Spleen (tissue), 7 donors: ENCODE data around the gene ATP9A.

Experiments used
- POLR2A ChIP-seq, 3 donors: fragments of 450-650 bp; IDR thresholded peaks; one replicate each; pipeline ENCODE4 v1.5.1; 2017; ENCODE audit warnings: antibody characterized with exemption in 3 of 3, mild to moderate bottlenecking in 1 of 3
- POLR2AphosphoS5 ChIP-seq, 3 donors: sonication (generic); formaldehyde crosslinking; IDR thresholded peaks; one replicate each; pipeline ENCODE4 v1.5.1; 2017; ENCODE audit warnings: antibody characterized with exemption in 3 of 3
- TF ChIP-seq, protein P1 (sequence below), 11 experiments: fragments of 200-600 bp in 7 of 11; fragments of 450-650 bp in 4 of 11; sonication (generic) in 4 of 11; IDR thresholded peaks in 8 of 11; conservative IDR thresholded peaks in 3 of 11; 1 replicate in 7 of 11; 2 replicates in 4 of 11; pipeline versions ENCODE4 v1.4.0 to v1.8.0; 2016 to 2021; ENCODE audit warnings: antibody characterized with exemption in 11 of 11, inconsistent platforms in 4 of 11, mild to moderate bottlenecking in 1 of 11
- donor health status: DM: no; HTN: no; CAD: no; lungs with moderate emphysema.
- donor health status: DM: no; HTN: no; CAD: no.
- donor health status: DM: no; HTN: no; CAD: no.

GRCh38 chr20:51570739-51571459 lies 197.3 kb downstream of the ATP9A start:
- TF ChIP-seq, protein P1, sequence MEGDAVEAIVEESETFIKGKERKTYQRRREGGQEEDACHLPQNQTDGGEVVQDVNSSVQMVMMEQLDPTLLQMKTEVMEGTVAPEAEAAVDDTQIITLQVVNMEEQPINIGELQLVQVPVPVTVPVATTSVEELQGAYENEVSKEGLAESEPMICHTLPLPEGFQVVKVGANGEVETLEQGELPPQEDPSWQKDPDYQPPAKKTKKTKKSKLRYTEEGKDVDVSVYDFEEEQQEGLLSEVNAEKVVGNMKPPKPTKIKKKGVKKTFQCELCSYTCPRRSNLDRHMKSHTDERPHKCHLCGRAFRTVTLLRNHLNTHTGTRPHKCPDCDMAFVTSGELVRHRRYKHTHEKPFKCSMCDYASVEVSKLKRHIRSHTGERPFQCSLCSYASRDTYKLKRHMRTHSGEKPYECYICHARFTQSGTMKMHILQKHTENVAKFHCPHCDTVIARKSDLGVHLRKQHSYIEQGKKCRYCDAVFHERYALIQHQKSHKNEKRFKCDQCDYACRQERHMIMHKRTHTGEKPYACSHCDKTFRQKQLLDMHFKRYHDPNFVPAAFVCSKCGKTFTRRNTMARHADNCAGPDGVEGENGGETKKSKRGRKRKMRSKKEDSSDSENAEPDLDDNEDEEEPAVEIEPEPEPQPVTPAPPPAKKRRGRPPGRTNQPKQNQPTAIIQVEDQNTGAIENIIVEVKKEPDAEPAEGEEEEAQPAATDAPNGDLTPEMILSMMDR (IDR thresholded peaks at IDR 0.05 in 8 of 11, conservative IDR thresholded peaks at IDR 0.05 in 3 of 11), result no peak
- no peak for TF ChIP-seq POLR2AphosphoS5 (IDR thresholded peaks at IDR 0.05)
- no peak for TF ChIP-seq POLR2A (IDR thresholded peaks at IDR 0.05)
